Ovary (tissue), 9 donors: ENCODE measurements around the gene STS. TPM values are rescaled to one million over a fixed set of nuclear protein-coding genes. Genes with fewer than 3 reads are reported as not detected.
"Not testable (repeated sequence)": the region's sequence is repeated elsewhere in the genome, so short reads cannot be mapped to it uniquely, and the experiment has no call there.

Source experiments
- DNase-seq, 5 donors: peaks; one replicate each; pipeline ENCODE4 v3.0.0-alpha.2; 2019 to 2020
- H3K27ac ChIP-seq, 2 donors: fragments of 200-600 bp; one replicate each; pipeline versions ENCODE4 v1.5.1 to v1.8.0; 2019 to 2022
- H3K27me3 ChIP-seq: fragments of 200-600 bp; one replicate; pipeline ENCODE4 v1.8.0; 2022
- H3K36me3 ChIP-seq: fragments of 200-600 bp; sonication (generic); one replicate; pipeline ENCODE4 v1.5.1; 2019
- H3K4me1 ChIP-seq: one replicate; pipeline ENCODE4 v1.8.1; 2013; ENCODE audit warnings: mild to moderate bottlenecking, moderate library complexity; ENCODE audit not compliant: insufficient read depth
- H3K4me3 ChIP-seq: fragments of 200-600 bp; sonication (generic); one replicate; pipeline ENCODE4 v1.5.1; 2017
- H3K9me3 ChIP-seq, 2 donors: fragments of 200-600 bp in 1 of 2; sonication (generic) in 1 of 2; one replicate each; pipeline versions ENCODE4 v1.5.1 to v1.8.1; 2013 to 2019; ENCODE audit warnings: mild to moderate bottlenecking in 1 of 2, moderate library complexity in 1 of 2
- CTCF ChIP-seq, 3 donors: fragments of 450-650 bp in 2 of 3; fragments of 200-600 bp in 1 of 3; IDR thresholded peaks; one replicate each; pipeline versions ENCODE4 v1.5.1 to v1.8.0; 2016 to 2022; ENCODE audit warnings: antibody characterized with exemption in 3 of 3, mild to moderate bottlenecking in 1 of 3
- EP300 ChIP-seq: sonication (generic); formaldehyde crosslinking; IDR thresholded peaks from one replicate; pipeline ENCODE4 v1.6.1; 2017; ENCODE audit warnings: antibody characterized with exemption
- POLR2A ChIP-seq: fragments of 450-650 bp; IDR thresholded peaks from one replicate; pipeline ENCODE4 v1.6.1; 2017; ENCODE audit warnings: antibody characterized with exemption, mild to moderate bottlenecking, moderate library complexity
- WGBS, 3 donors: extraction: QIAGEN DNeasy Blood & Tissue Kit in 1 of 3; methylation state at CpG; one replicate each; pipeline versions ENCODE4 v1.1.5 to v1.1.7; 2013 to 2017; 5-methylcytosine and 5-hydroxymethylcytosine counted together
- intact Hi-C, 4 donors: fragments of 100-400 bp; cut with DNase I; formaldehyde crosslinking; loops; one replicate each; pipeline versions ENCODE4 v1.11.0 to v1.15.1; 2022 to 2023
- polyA plus RNA-seq, 2 donors: library from polyadenylated mRNA; stranded (reverse); fragments of 200-250 nt in 1 of 2; fragments of 350-450 nt in 1 of 2; fragmentation: Illumina TruSeq in 1 of 2; extraction: RNeasy Lipid Tissue Mini Kit (QIAGEN cat#74804) in 1 of 2; gene quantifications; one replicate each; pipeline ENCODE4 v1.2.3, GENCODE V29; 2013 to 2014
- total RNA-seq, 7 donors: library from RNA; depleted of rRNA in 2 of 7; stranded (reverse); fragments of >200 nt in 2 of 7; fragmentation: NEBNext Ultra II Directional in 3 of 7; extraction: Animal tissue kit (Norgen Biotek cat#: 25700) in 3 of 7; gene quantifications; one replicate each; pipeline versions ENCODE4 v1.1.0 to v1.2.4, GENCODE V29; 2016 to 2023
- donor health status: DM: no; HTN: no; CAD: no; lungs with moderate emphysema.
- donor health status: DM: no; HTN: no; CAD: no.
- donor health status: Bipolar disorder and iron deficiency.
- donor health status: DM: yes; HTN: yes; CAD: no.
- donor health status: DM: no; HTN: no; CAD: no.
- donor health status: DM: yes; HTN: yes; CAD: no.

STS gene
- total and polyA plus RNA-seq, 9 donors, result 2.6 to 11.7 (median 6.1) TPM

GRCh38 chrX:7170898-7171297 lies 23.4 kb downstream of the STS start:
- Histone ChIP-seq H3K36me3 (no peaks in the 10 kb centered on the region), H3K4me3 (no peak overlapping the region), H3K9me3 (no peaks in the 10 kb centered on the region), H3K4me1 (no peaks in the 10 kb centered on the region), H3K27ac (no peak overlapping the region), H3K27me3 (no peaks in the 10 kb centered on the region)
- intact Hi-C loops, result no loop called here
- 91 to 95% (median 92%) methylated on average over 3 of the region's 3 CpGs for WGBS, 3 donors
- no peak for TF ChIP-seq CTCF (IDR thresholded peaks at IDR 0.05)
- TF ChIP-seq EP300, result no peak
- no peak for TF ChIP-seq POLR2A
- DNase-seq, result no peak

GRCh38 chrX:7178859-7179258 lies 31.3 kb downstream of the STS start:
- H3K4me1 ChIP-seq, H3K4me3 ChIP-seq, H3K36me3 ChIP-seq, H3K27me3 ChIP-seq, H3K9me3 ChIP-seq, DNase-seq, intact Hi-C loops, H3K27ac ChIP-seq: not testable (repeated sequence)
- 85 to 94% (median 94%) methylated on average over 2 of the region's 2 CpGs for WGBS, 3 donors

DNA sequence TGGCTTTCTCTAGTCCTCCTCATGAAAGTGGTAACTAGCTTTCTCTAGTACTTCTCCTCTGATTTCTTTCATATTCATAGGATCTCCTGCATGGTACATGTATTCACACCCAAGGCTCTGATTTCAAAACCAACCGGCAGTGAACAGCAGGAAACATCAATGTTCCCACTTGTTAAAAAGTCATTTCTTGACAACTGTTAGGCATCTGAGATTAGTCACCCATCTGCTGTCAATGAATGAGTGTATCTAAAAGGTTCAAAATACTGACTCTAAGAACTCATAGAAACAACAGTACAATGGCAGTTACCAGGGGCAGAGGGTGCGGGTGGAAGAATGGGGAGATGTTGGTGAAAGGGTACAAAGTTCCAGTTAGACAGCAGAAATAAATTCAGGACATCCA lies 31.9 kb downstream of the STS start:
- Histone ChIP-seq H3K27ac (no peak overlapping the region), H3K36me3 (no peaks in the 10 kb centered on the region), H3K27me3 (no peaks in the 10 kb centered on the region), H3K9me3 (no peaks in the 10 kb centered on the region), H3K4me1 (no peaks in the 10 kb centered on the region), H3K4me3 (no peak overlapping the region)
- DNase-seq, result no peak
- 90 to 93% (median 91%) methylated on average over 2 of the region's 2 CpGs for WGBS, 3 donors
- intact Hi-C loops, result no loop called here
- TF ChIP-seq POLR2A, result no peak
- TF ChIP-seq EP300, result no peak
- TF ChIP-seq CTCF (IDR thresholded peaks at IDR 0.05), result no peak

DNA sequence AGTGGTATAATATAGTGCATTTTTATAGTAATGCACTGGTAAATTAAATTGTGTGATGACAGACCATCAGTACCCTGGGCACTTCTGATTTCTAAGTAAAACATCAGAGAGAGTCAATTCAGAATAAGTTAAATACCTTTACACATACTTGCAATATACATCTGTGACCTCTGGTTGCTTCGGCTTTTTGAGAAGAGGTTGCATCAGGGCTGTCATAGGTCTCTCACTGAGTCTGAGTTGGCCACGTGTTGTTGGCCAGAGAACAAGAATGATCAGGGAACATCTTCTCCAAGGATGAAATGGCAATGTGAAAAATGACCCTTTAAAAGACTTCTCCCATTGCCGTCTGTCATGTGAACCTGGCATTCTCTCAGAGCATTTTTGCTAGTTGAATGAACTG lies 37.3 kb downstream of the STS start:
- WGBS, 3 donors, result 62 to 64% (median 64%) methylated on average over 3 of the region's 3 CpGs
- DNase-seq, result no peak
- intact Hi-C loops, result no loop called here
- no peaks in the 10 kb centered on the region for H3K9me3 ChIP-seq
- H3K4me1 ChIP-seq, result no peaks in the 10 kb centered on the region
- TF ChIP-seq EP300 (no peak), CTCF (IDR thresholded peaks at IDR 0.05) (no peak), POLR2A (no peak)
- no peak overlapping the region for H3K4me3 ChIP-seq
- no peak overlapping the region for H3K27ac ChIP-seq
- H3K36me3 ChIP-seq, result no peaks in the 10 kb centered on the region
- H3K27me3 ChIP-seq, result no peaks in the 10 kb centered on the region

GRCh38 chrX:7188672-7189071 lies 41.2 kb downstream of the STS start:
- H3K4me3 ChIP-seq, result no peak overlapping the region
- WGBS, 3 donors, result 89 to 96% (median 93%) methylated on average over 2 of the region's 2 CpGs
- no peaks in the 10 kb centered on the region for H3K4me1 ChIP-seq
- TF ChIP-seq EP300 (no peak), POLR2A (no peak), CTCF (IDR thresholded peaks at IDR 0.05) (no peak)
- H3K9me3 ChIP-seq, result no peaks in the 10 kb centered on the region
- intact Hi-C loops, result no loop called here
- no peaks in the 10 kb centered on the region for H3K36me3 ChIP-seq
- H3K27ac ChIP-seq, result no peak overlapping the region
- DNase-seq, result no peak
- H3K27me3 ChIP-seq, result no peaks in the 10 kb centered on the region
